Measurements from ENCODE around the gene C21orf58. TPM values are rescaled to one million over a fixed set of nuclear protein-coding genes. Genes with fewer than 3 reads are reported as not detected.

The C21orf58 gene
- total RNA-seq, 1 experiment from 2014 or later, result 15.3 TPM

- DNase-seq, result no peak
These were observed 33.6 kb upstream of the C21orf58 start for GRCh38 chr21:46357335-46357604.

GRCh38 chr21:46356494-46357334 lies 33.0 kb upstream of the C21orf58 start:
- Histone ChIP-seq H3K9me3 (ENCODE audit: low read length) (no peaks in the 10 kb centered on the region), H3F3A (ENCODE audit: low read length, unreplicated experiment) (no peaks in the 10 kb centered on the region), H2AFZ (ENCODE audit: low read length) (no peak overlapping the region), H3K9ac (ENCODE audit: low read length) (no peak overlapping the region), H4K20me1 (ENCODE audit: low read length) (no peaks in the 10 kb centered on the region), H3K36me3 (ENCODE audit: low read depth, low read length) (peaks cover 40% of the 10 kb centered on the region), H3K27ac (ENCODE audit: low read length) (no peak overlapping the region), H3K4me1 (ENCODE audit: insufficient read depth, low read length) (no peaks in the 10 kb centered on the region), H3K9me2 (replicated peaks; ENCODE audit: low read length) (no peaks in the 10 kb centered on the region), H3K27me3 (ENCODE audit: low read length) (no peaks in the 10 kb centered on the region), H3K4me3 (ENCODE audit: low read length) (no peak overlapping the region), H3K4me2 (ENCODE audit: low read length) (no peak overlapping the region), H3K79me2 (ENCODE audit: low read length) (no peaks in the 10 kb centered on the region)
- DNase-seq, result no peak
- BruUV-seq (replicated peaks), result no TSS peak
- intact Hi-C loops (cut with micrococcal nuclease), result no loop called here
- ChIA-PET POLR2A (ENCODE audit: unreplicated experiment) (no interaction called here), CTCF (no interaction called here)
- TF ChIP-seq EZH2 (IDR thresholded peaks at IDR 0.05; ENCODE audit: low read length, unreplicated experiment) (no peak), CTCF (conservative IDR thresholded peaks at IDR 0.05; ENCODE audit: low read depth, low read length) (no peak), EZH2phosphoT487 (IDR thresholded peaks at IDR 0.05; ENCODE audit: borderline replicate concordance, low read length) (no peak)
- no peak for ATAC-seq

More at GRCh38 chr21:46357335-46357604, 33.6 kb upstream of the C21orf58 start:
- Histone ChIP-seq H3K27ac (ENCODE audit: low read length) (no peak overlapping the region), H3K9me2 (replicated peaks; ENCODE audit: low read length) (no peaks in the 10 kb centered on the region), H3F3A (ENCODE audit: low read length, unreplicated experiment) (no peaks in the 10 kb centered on the region), H3K9me3 (ENCODE audit: low read length) (no peaks in the 10 kb centered on the region), H3K4me2 (ENCODE audit: low read length) (no peak overlapping the region), H3K79me2 (ENCODE audit: low read length) (no peaks in the 10 kb centered on the region), H3K4me1 (ENCODE audit: insufficient read depth, low read length) (no peaks in the 10 kb centered on the region), H3K36me3 (ENCODE audit: low read depth, low read length) (peaks cover 35% of the 10 kb centered on the region), H2AFZ (ENCODE audit: low read length) (no peak overlapping the region), H3K9ac (ENCODE audit: low read length) (no peak overlapping the region), H4K20me1 (ENCODE audit: low read length) (no peaks in the 10 kb centered on the region), H3K4me3 (ENCODE audit: low read length) (no peak overlapping the region), H3K27me3 (ENCODE audit: low read length) (no peaks in the 10 kb centered on the region)
- ChIA-PET CTCF (no interaction called here), POLR2A (ENCODE audit: unreplicated experiment) (no interaction called here)
- TF ChIP-seq CTCF (conservative IDR thresholded peaks at IDR 0.05; ENCODE audit: low read depth, low read length) (no peak), EZH2phosphoT487 (IDR thresholded peaks at IDR 0.05; ENCODE audit: borderline replicate concordance, low read length) (no peak), EZH2 (IDR thresholded peaks at IDR 0.05; ENCODE audit: low read length, unreplicated experiment) (no peak)
- ATAC-seq, result no peak
- BruUV-seq (replicated peaks), result no TSS peak
- intact Hi-C loops (cut with micrococcal nuclease), result no loop called here

GRCh38 chr21:46356005-46356338 lies 32.3 kb upstream of the C21orf58 start:
- ChIA-PET CTCF (no interaction called here), POLR2A (ENCODE audit: unreplicated experiment) (no interaction called here)
- Histone ChIP-seq H3F3A (ENCODE audit: low read length, unreplicated experiment) (no peaks in the 10 kb centered on the region), H3K27me3 (ENCODE audit: low read length) (no peaks in the 10 kb centered on the region), H3K4me2 (ENCODE audit: low read length) (no peak overlapping the region), H3K9me2 (replicated peaks; ENCODE audit: low read length) (no peaks in the 10 kb centered on the region), H3K4me1 (ENCODE audit: insufficient read depth, low read length) (0 out of 2 replicates have a peak, but pooled peaks cover 4% of the 10 kb centered on the region), H3K27ac (ENCODE audit: low read length) (no peak overlapping the region), H3K9me3 (ENCODE audit: low read length) (no peaks in the 10 kb centered on the region), H4K20me1 (ENCODE audit: low read length) (no peaks in the 10 kb centered on the region), H3K79me2 (ENCODE audit: low read length) (no peaks in the 10 kb centered on the region), H3K36me3 (ENCODE audit: low read depth, low read length) (peaks cover 43% of the 10 kb centered on the region), H3K4me3 (ENCODE audit: low read length) (no peak overlapping the region), H2AFZ (ENCODE audit: low read length) (no peak overlapping the region), H3K9ac (ENCODE audit: low read length) (no peak overlapping the region)
- ATAC-seq (no peak), DNase-seq (no peak)
- intact Hi-C loops (cut with micrococcal nuclease), result no loop called here
- BruUV-seq (replicated peaks), result no TSS peak
- no peak for TF ChIP-seq EZH2phosphoT487 (IDR thresholded peaks at IDR 0.05; ENCODE audit: borderline replicate concordance, low read length)
- TF ChIP-seq EZH2 (IDR thresholded peaks at IDR 0.05; ENCODE audit: low read length, unreplicated experiment), result no peak
- TF ChIP-seq CTCF (conservative IDR thresholded peaks at IDR 0.05; ENCODE audit: low read depth, low read length), result no peak
